CD4-positive, alpha-beta T cell treated with Interleukin-17A for 1 hour (primary cell): ENCODE measurements around the gene PLEKHG4B.
"Not testable (repeated sequence)": the region's sequence is repeated elsewhere in the genome, so short reads cannot be mapped to it uniquely, and the experiment has no call there.

Experiments
- DNase-seq: peaks from one replicate; pipeline ENCODE4 v3.0.0-alpha.2; 2020

The PLEKHG4B gene, protein sequence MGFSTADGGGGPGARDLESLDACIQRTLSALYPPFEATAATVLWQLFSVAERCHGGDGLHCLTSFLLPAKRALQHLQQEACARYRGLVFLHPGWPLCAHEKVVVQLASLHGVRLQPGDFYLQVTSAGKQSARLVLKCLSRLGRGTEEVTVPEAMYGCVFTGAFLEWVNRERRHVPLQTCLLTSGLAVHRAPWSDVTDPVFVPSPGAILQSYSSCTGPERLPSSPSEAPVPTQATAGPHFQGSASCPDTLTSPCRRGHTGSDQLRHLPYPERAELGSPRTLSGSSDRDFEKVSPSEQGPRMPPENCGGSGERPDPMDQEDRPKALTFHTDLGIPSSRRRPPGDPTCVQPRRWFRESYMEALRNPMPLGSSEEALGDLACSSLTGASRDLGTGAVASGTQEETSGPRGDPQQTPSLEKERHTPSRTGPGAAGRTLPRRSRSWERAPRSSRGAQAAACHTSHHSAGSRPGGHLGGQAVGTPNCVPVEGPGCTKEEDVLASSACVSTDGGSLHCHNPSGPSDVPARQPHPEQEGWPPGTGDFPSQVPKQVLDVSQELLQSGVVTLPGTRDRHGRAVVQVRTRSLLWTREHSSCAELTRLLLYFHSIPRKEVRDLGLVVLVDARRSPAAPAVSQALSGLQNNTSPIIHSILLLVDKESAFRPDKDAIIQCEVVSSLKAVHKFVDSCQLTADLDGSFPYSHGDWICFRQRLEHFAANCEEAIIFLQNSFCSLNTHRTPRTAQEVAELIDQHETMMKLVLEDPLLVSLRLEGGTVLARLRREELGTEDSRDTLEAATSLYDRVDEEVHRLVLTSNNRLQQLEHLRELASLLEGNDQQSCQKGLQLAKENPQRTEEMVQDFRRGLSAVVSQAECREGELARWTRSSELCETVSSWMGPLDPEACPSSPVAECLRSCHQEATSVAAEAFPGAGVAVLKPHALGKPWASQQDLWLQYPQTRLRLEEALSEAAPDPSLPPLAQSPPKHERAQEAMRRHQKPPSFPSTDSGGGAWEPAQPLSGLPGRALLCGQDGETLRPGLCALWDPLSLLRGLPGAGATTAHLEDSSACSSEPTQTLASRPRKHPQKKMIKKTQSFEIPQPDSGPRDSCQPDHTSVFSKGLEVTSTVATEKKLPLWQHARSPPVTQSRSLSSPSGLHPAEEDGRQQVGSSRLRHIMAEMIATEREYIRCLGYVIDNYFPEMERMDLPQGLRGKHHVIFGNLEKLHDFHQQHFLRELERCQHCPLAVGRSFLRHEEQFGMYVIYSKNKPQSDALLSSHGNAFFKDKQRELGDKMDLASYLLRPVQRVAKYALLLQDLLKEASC (N-terminal part only)

DNA sequence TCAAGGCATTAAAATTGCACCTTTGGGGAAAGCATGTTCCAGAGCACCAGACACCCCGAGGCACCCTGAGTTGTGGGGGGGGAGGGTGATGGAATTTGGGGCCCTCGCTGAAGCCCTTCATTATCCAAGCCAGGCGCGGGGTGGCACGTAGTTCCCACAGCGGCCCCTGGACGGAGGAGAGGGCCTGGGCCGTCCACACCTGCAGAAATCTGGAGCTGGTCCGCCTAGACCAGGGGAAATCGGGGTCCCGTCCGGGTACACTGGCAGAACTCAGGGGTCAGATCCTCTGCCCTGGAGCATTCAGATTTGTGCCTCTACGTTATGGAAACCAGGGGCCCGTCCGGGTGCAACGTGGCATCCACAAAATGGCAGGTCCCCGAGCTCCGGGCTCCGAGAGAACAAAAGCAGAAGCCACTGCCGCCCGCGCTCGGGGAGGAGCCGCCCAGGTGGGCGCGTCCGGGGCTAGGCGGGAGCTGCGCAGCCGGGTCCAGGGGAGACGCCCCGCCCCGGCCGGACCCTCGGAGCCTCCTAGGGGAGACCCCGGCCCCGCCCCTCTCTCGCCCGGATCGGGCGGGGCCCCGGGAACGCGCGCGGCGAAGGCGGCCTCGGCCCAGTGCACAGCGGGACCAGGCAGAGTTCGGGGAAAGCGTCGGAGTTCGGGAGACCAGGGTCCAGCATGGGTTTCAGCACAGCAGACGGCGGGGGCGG is at the start of gene PLEKHG4B:
Gene PLEKHG4B, plus strand, starts transcription at position 613 of the 708 bp plus-strand sequence. Its CDS starts 64 bp downstream, at position 677.
- DNase-seq: no peak

DNA sequence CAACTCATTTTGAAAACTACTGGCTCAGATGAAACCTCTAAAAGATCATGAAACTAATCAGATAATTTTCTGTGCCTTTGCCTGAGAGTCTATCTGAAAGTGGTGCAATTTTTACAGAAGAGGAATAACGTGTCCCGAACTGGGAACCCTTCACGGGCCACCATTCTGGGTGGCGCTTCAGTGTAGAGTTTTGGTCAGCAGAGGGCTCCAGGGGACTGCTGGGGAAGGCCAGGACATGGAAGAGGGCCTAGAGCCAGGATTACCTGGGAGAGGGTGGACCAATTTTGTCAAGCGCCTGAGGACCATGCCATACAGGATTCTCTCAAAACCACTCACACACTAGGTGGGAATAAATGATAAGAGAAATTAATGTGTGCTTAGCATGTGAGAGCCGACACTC is 49.7 kb upstream of the PLEKHG4B start:
- DNase-seq: no peak

DNA sequence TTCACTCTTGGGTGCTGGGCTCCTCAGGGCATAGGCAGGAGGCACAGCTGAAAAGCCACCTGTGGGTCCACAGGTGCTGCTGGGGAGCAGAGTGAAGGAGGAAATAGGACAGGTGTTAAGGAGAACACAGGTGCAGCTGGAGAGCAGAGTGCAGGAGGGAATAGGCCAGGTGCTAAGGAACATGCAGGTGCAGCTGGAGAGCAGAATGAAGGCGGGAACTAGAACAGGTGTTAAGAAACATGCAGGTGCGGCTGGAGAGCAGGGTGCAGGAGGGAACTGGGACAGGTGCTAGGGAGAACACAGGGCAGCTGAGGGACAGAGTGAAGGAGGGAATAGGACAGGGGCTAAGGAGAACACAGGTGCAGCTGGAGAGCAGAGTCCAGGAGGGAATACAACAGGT is 43.8 kb upstream of the PLEKHG4B start:
- DNase-seq: no peak

DNA sequence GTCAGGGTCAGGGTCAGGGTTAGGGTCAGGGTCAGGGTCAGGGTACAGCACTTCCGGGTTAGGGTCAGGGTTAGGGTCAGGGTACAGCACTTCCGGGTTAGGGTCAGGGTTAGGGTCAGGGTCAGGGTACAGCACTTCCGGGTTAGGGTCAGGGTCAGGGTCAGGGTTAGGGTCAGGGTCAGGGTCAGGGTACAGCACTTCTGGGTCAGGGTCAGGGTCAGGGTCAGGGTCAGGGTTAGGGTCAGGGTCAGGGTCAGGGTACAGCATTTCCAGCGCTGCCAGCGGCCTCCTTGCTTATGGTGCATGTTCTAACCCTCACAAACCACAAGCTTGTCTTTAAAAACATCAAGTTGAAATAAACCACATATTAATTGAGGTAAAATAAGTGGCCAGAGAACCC is 42.4 kb upstream of the PLEKHG4B start:
- DNase-seq: not testable (repeated sequence)

DNA sequence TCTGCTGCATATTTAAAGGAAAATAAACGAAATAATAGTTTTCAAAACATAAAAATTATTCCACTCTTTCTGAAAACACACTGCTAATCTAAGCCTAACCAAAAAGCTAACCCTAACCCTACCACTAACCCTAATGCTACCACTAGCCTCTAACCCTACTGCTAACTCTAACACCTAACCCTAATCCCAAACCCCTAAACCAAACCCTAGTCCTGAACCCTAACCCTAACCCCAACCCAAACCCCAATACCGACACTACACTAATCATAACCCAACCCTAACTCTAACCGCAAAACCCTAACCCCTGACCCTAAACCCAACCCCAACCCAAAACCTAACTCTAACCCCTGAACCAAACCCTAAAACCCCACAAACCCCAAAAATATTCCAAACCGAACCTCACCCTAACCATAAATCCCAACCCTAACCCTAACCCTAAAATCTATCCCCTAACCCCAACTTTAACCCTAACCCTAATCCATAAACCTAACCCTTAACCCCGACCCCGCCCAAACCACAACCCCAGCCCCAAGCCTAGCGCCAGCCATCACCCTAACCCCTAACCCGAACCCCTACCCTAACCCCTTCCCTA is 41.9 kb upstream of the PLEKHG4B start:
- no peak for DNase-seq

DNA sequence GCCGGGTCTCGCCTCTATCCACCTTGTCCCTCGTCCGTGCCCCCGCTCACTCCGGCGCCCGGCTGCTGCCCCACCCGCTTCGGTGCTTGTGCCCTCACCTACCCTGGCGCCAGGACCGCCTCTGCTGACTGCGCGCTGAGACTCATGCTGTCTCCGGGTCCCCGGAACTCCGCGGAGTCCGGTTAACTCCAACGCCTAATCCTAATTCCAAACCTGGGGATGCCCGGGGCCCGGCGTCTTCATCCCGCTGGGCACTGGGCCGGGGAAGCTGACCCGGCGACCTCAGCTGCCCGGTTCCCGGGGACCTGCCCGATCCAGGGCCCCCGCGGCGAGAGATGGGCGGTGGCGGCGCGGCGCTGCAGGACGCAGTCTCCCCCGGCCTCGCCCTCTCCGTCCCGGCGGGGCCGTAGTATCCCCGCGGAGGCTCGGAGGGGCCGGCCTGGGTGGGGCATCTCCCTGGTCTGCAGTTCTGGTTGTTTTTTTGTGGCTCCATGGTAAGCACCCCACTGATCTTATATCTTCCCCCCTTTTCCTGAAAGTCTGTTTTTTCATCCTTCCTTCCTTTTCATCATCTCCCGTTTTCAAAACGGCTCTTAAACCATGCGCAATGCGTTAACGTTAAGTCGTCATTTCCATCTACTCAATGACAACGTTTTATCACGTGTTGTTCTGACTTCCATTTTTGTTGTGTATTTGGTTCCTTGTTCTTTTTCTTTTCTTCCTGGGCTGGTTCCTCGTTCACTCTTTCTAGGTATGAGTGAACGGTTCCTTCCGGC is 41.1 kb upstream of the PLEKHG4B start:
- DNase-seq: no peak

DNA sequence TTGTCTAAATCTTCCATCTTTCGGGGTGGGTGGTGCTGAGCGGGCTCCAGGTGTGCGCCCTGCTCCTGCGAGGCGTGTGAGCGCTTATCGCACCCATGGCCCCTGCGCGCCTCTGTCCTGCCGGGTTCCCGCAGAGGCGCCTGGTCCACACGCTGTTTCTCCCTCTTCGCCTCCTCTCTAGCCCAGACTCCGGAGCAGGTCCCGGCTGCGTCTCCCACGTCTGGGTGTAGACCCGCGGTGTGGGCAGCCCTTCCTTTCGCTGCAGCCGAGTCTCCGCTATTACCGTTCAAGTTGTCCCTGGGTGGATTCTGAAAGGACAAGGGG is 40.5 kb upstream of the PLEKHG4B start:
- no peak for DNase-seq

DNA sequence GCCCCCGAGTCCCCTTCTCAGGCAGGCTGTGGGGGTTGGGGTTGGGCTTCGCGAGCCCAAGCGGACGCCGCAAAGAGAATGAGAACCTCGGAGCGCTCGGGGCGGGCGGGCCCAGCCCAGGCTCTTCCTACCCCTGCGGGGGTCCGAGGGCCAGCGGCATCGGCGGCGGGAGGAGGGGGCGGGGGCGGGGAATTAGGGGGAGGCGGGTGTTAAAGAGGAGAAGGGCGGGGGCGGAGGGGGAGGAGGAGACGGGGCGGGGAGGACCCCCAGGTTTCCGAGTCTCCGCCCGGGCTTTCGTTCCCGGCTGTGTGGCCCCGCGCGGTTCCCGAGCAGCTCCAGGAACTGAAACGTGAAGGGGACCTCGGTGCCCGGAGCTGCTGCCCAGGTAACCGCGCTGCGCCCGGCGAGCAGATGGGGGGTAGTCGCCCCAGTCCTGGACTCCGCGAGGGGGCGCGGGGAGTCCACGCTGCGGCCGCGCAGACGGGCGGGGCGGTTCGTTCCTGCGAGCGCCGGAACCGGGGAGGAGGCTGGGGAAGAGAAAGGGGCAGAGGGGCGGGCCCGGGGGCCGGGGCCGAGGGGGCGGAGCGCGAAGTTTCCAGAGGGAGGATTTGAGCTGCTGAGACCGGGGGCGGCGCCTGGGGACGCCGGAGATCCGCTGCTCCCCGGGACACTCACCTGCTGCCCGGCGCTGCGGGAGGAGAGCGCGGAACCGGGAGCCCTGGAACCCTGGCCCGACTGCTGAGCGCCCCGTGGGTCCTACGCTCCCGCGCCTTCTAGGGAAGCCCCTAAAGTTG is 38.4 kb upstream of the PLEKHG4B start:
- DNase-seq: peak; percentile 2

DNA sequence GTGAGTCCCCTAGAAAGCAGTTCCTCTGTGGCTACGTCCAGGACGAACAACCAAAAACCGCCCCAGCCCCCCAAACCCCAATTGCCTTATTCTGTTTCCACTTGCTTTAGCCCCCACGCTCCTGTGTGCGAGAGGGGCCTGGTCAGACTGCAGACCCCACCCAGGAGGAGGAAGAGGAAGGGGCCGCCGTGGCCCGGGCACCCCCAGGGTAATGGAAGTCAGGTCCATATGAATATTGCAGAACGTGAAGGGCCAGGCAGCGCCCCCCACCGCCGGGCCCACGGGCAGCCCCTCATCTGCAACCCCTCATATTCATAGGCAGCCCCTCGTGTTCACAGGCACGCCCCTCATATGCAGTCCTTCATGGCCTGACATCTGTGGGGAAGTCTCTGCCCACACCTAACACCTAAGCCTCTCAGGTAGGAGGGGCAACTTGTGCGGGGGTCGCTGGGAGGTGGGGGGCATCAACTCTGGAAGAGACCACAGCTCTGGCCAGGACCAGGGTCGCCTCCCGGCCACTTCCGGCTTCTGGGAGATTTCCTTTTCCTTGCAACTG is 37.7 kb upstream of the PLEKHG4B start:
- DNase-seq: no peak

DNA sequence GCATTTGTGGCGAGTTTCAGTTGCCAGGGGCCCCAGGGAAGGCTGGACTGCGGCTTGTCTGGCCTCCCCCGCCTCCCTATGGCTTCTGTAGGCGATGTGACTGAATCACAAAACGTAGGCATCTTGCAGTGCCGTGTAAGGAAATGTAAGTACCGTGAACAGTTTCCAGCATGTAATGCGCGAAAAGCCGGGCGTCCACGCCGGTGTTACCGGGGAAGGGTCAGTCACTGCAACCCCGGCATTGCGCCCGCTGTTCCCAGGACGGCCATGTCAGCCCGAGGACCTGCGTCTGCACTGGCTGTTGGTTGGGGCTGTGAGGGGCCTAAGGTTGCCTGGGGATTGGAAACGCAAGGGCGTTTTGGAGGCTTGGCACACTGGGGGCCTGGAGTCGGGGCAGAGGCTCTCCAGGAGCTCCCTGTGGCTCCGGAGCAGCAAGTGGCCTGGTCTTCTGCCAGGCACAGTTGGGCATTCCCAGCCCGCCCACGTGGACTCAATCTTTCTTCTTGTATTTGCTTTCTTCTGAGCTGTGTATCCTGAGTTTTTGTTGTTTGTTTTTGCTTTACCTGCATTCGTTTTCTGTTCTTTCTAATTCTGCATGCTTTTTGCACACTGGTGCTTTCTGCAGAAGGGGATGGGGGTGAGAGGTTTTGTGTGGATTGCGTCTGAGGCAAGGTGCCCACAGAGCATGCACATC is 36.9 kb upstream of the PLEKHG4B start:
- no peak for DNase-seq

DNA sequence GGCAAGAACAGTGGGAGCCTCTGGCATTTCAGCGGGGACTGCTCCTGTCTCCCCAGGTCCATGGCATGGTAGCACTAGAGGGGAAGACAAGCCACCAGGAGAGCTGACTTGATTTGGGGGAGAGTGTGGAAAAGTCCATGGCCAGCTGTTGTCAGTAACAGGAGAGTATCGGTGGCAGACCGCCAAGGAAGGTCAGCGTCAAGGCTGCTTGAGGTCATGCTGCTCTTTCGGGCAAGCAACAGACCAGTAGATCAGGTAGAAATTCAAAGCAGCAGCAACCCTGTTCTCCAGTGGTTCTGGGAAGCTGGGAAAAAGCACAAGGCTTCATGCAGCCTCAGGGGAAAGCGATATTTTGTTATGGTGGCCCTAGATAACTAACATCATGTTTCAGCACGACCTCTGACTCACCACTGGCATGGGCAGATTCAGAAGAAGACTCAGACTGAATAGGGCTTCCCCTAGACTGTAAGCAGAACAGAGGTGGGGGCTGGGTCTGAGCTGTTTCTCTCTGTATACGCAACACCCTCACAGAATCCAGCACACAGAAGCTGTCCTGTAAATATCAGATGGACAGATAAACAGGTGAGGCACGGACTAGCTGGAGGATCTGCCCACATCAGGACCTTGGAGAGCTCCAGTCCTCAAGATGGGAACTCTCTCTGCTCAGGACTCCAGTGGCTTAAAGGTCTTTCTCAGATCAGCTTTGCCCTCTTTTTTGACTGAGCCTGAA is 35.2 kb upstream of the PLEKHG4B start:
- DNase-seq: no peak

DNA sequence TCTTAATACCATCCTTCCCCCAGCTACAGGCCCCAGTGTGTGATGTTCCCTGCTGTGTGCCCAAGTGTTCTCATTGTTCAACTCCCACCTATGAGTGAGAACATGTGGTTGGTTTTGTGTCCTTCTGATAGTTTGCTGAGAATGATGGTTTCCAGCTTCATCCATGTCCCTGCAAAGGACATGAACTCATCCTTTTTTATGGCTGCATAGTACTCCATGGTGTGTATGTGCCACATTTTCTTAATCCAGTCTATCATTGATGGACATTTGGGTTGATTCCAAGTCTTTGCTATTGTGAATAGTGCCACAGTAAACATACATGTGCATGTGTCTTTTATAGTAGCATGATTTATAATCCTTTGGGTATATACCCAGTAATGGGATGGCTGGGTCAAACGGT is 31.7 kb upstream of the PLEKHG4B start:
- DNase-seq: not testable (repeated sequence)

DNA sequence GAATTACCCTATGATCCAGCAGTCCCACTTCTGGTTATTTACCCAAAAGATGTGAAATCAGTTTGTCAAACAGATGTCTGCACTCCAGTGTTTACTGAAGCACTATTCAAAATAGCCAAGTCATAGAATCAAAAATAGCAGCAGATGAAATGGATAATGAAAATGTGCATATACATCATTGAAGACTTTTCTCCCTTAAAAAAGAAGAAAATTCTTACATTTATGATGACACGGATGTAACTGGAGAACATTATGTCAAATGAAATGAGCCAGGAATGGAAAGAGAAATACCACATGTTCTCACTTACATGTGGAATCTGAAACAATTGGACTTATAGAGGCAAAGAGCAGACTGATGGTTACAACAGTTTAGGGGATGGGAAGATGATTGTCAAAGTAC is 21.5 kb upstream of the PLEKHG4B start:
- no peak for DNase-seq

DNA sequence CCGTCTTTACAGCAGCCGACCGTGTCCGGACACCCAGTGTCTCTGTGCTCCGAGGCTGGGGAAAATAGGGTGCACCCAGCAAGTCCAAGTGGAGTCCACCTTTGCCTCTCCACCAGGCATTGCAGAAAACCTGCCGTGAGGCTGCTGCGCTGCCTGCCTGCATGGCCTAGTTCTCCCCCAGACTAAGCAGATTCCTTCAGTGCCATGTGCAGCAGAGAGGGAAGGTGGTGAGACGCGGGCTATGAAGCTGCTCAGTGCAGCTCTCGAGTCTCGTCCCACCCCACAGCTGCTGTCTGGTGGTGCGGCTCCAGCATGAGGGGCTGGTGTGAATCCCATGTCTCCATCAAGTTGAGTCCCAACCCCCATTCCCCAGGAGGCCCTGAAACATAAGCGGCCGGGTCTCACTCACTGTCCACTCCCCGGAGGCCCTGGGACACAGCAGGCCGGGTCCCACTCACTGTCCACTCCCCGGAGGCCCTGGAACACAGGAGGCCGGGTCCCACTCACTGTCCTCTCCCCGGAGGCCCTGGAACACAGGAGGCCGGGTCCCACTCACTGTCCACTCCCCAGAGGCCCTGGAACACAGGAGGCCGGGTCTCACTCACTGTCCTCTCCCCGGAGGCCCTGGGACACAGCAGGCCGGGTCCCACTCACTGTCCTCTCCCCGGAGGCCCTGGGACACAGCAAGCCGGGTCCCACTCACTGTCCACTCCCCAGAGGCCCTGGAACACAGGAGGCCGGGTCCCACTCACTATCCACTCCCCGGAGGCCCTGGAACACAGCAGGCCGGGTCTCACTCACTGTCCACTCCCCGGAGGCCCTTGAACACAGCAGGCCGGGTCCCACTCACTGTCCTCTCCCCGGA is 19.4 kb upstream of the PLEKHG4B start:
- DNase-seq: not testable (repeated sequence)

DNA sequence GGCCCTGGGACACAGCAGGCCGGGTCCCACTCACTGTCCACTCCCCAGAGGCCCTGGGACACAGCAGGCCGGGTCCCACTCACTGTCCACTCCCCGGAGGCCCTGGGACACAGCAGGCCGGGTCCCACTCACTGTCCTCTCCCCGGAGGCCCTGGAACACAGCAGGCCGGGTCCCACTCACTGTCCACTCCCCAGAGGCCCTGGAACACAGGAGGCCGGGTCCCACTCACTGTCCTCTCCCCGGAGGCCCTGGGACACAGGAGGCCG is 18.9 kb upstream of the PLEKHG4B start:
- DNase-seq: not testable (repeated sequence)

DNA sequence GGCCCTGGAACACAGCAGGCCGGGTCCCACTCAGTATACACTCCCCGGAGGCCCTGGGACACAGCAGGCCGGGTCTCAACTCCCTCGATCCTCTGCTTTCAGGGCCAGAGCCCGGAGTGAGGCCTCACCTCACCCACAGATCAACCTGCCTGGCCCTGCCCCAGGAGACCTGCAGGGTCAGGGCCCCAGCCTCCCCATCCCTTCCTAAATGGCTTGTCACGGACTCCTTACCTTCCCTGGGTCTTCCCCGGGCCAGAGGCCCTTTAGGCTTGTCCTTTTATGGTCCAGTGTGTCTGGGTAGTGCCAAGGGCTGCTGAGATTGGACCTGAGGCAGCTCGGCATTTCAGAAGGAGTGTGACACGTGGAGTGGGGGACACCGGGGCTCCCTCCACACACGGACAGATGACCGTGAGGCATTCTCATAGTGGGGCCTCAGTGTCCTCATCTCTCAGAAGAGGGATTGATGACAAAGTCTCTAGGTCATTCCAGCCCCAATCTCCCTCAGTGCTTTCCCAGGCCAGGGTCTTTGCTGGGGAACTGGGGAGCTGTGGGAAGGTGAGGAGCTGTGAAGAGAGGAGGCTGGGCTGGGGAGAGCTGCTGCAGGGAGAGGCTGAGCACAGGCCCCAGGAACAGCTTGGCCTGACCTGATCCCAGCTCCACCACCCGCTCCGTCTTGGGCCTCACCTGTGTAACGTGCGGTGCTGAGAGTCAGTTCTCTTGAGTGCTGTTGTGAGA is 18.0 kb upstream of the PLEKHG4B start:
- no peak for DNase-seq

DNA sequence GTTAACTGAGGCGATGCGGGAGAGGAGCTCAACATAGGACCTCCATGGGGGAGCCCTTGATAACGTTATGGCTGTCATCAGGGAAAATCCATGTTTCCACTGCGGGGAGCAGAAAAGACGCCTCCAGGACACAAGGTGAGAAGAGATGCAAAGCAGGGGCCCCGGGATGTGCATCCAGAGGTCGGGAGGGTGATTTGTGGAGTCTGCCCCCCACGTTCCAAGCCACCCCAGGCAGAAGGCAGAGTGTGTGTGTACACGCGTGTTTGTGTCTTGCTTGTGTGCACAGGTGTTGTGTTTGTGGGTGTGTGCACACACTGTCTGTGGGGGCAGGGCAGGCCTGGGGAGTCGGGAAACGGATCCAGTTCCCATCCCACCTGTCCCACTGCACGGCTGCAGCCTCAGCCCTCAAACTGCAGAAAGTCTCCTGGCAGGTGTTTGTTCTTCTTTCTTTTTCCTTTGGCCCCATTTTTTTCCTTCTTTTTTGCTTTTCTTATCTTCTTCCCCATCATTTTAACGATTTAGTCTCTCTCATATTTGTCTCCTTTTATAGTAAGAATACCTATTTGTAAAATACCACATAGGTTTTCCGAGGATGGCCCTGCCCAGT is 17.4 kb upstream of the PLEKHG4B start:
- no peak for DNase-seq
